Measurements from ENCODE around the gene PLCG1.

- TF ChIP-seq CTCF (IDR thresholded peaks at IDR 0.05; ENCODE audit: low read depth, low read length, poor library complexity, severe bottlenecking) (no peak), EZH2phosphoT487 (IDR thresholded peaks at IDR 0.05; ENCODE audit: borderline replicate concordance, low read length) (no peak)
Measured at GRCh38 chr20:41116282-41116956, 20.9 kb upstream of the PLCG1 start.

Measured in DOHH2 (cell line).